Gastroesophageal sphincter (tissue), 4 donors: ENCODE results near the gene PALB2. TPM values are rescaled to one million over a fixed set of nuclear protein-coding genes. Genes with fewer than 3 reads are reported as not detected.
"Not testable (repeated sequence)": the region's sequence is repeated elsewhere in the genome, so short reads cannot be mapped to it uniquely, and the experiment has no call there.

Source experiments
- ATAC-seq: fragments of 150-250 bp; one replicate; pipeline ENCODE4 v1.9.1; 2016; ENCODE audit warnings: mild to moderate bottlenecking, moderate library complexity
- H3K27ac ChIP-seq, 4 donors: fragments of 200-600 bp; sonication (generic) in 3 of 4; 1 replicate in 3 of 4; 2 replicates in 1 of 4; pipeline ENCODE4 v1.5.1; 2016 to 2019
- H3K27me3 ChIP-seq: fragments of 200-600 bp; sonication (generic); one replicate; pipeline ENCODE4 v1.5.1; 2019
- H3K36me3 ChIP-seq, 2 donors: fragments of 200-600 bp; sonication (generic); one replicate each; pipeline ENCODE4 v1.5.1; 2019; ENCODE audit warnings: control low read depth in 1 of 2
- H3K4me1 ChIP-seq, 3 donors: fragments of 200-600 bp; sonication (generic); 1 replicate in 2 of 3; 2 replicates in 1 of 3; pipeline ENCODE4 v1.5.1; 2016 to 2019; ENCODE audit warnings: control low read depth in 2 of 3
- H3K4me3 ChIP-seq, 2 donors: fragments of 200-600 bp; sonication (generic); one replicate each; pipeline ENCODE4 v1.5.1; 2019; ENCODE audit warnings: mild to moderate bottlenecking in 1 of 2, moderate library complexity in 1 of 2
- H3K9me3 ChIP-seq, 3 donors: fragments of 200-600 bp; sonication (generic); one replicate each; pipeline ENCODE4 v1.5.1; 2017 to 2019; ENCODE audit warnings: control low read depth in 2 of 3
- CTCF ChIP-seq, 4 experiments: fragments of 200-600 bp in 2 of 4; fragments of 450-650 bp in 2 of 4; sonication (generic) in 1 of 4; IDR thresholded peaks; one replicate each; pipeline ENCODE4 v1.5.1; 2017 to 2019; ENCODE audit warnings: antibody characterized with exemption in 4 of 4, mild to moderate bottlenecking in 2 of 4, moderate library complexity in 2 of 4
- EP300 ChIP-seq: sonication (generic); formaldehyde crosslinking; IDR thresholded peaks from one replicate; pipeline ENCODE4 v1.6.1; 2017; ENCODE audit warnings: antibody characterized with exemption, mild to moderate bottlenecking
- POLR2A ChIP-seq, 2 donors: fragments of 450-650 bp; IDR thresholded peaks; one replicate each; pipeline ENCODE4 v1.6.1; 2017; ENCODE audit warnings: antibody characterized with exemption in 2 of 2, mild to moderate bottlenecking in 2 of 2, moderate library complexity in 1 of 2
- POLR2AphosphoS5 ChIP-seq: sonication (generic); formaldehyde crosslinking; IDR thresholded peaks from one replicate; pipeline ENCODE4 v1.6.1; 2017; ENCODE audit warnings: antibody characterized with exemption
- WGBS, 2 donors: methylation state at CpG; one replicate each; pipeline ENCODE4 v1.1.5; 2018; ENCODE audit warnings: low coverage in 1 of 2; 5-methylcytosine and 5-hydroxymethylcytosine counted together
- total RNA-seq, 4 donors: library from RNA; depleted of rRNA; stranded (reverse); fragments of >200 nt; gene quantifications; one replicate each; pipeline ENCODE4 v1.1.0, GENCODE V29; 2016

The PALB2 gene
- total RNA-seq, 4 donors from 2014 or later = 8.5 to 11.1 (median 9.7) TPM

- H3K36me3 ChIP-seq = peaks cover 0 to 96% of the 10 kb centered on the region in 2 donors
- H3K27me3 ChIP-seq = no peaks in the 10 kb centered on the region
These were observed 53.4 kb downstream of the PALB2 start for GRCh38 chr16:23587726-23588125.

GRCh38 chr16:23584186-23585076 lies 56.7 kb downstream of the PALB2 start:
- 47 to 60% methylated on average over 3 to 8 of the region's 14 CpGs for WGBS, 2 donors

More at GRCh38 chr16:23587726-23588125, 53.4 kb downstream of the PALB2 start:
- no peak for ATAC-seq
- no peak overlapping the region for H3K27ac ChIP-seq
- peaks cover 0 to 12% (median 0%) of the 10 kb centered on the region in 3 donors for H3K4me1 ChIP-seq
- H3K4me3 ChIP-seq = no peak overlapping the region
- no peaks in the 10 kb centered on the region for H3K9me3 ChIP-seq
- TF ChIP-seq POLR2A (IDR thresholded peaks at IDR 0.05) (no peak), CTCF (IDR thresholded peaks at IDR 0.05) (no peak), POLR2AphosphoS5 (no peak), EP300 (no peak)
- 42 to 67% methylated on average over 4 to 5 of the region's 5 CpGs for WGBS, 2 donors

GRCh38 chr16:23583271-23583670 lies 57.8 kb downstream of the PALB2 start:
- H3K27me3 ChIP-seq, H3K9me3 ChIP-seq, H3K4me1 ChIP-seq, ATAC-seq, H3K4me3 ChIP-seq: not testable (repeated sequence)
- Histone ChIP-seq H3K27ac (peak overlapping the region in 1 of 4 donors; percentile 37), H3K36me3 (peaks cover 0 to 96% of the 10 kb centered on the region in 2 donors)
- WGBS, 2 donors = no CpG with 5 or more reads among the region's 30 CpGs

More at GRCh38 chr16:23584186-23585076, 56.7 kb downstream of the PALB2 start:
- no peaks in the 10 kb centered on the region for H3K9me3 ChIP-seq
- no peak for TF ChIP-seq CTCF (IDR thresholded peaks at IDR 0.05)
- peak overlapping the region in 2 of 4 donors; percentile 35 to 58 for H3K27ac ChIP-seq
- no peak for ATAC-seq
- H3K36me3 ChIP-seq = peaks cover 0 to 96% of the 10 kb centered on the region in 2 donors
- H3K4me3 ChIP-seq = no peak overlapping the region
- peaks cover 0 to 6% (median 0%) of the 10 kb centered on the region in 3 donors for H3K4me1 ChIP-seq
- no peaks in the 10 kb centered on the region for H3K27me3 ChIP-seq

GRCh38 chr16:23581764-23582163 lies 59.3 kb downstream of the PALB2 start:
- ATAC-seq = no peak
- Histone ChIP-seq H3K36me3 (peaks cover 0 to 96% of the 10 kb centered on the region in 2 donors), H3K27ac (no peak overlapping the region), H3K27me3 (no peaks in the 10 kb centered on the region), H3K9me3 (no peaks in the 10 kb centered on the region), H3K4me3 (no peak overlapping the region), H3K4me1 (no peaks in the 10 kb centered on the region)
- TF ChIP-seq CTCF (IDR thresholded peaks at IDR 0.05) = no peak
- no peak for TF ChIP-seq EP300
- no peak for TF ChIP-seq POLR2A (IDR thresholded peaks at IDR 0.05)
- no peak for TF ChIP-seq POLR2AphosphoS5

- Histone ChIP-seq H3K27ac (no peak overlapping the region), H3K4me1 (no peaks in the 10 kb centered on the region), H3K9me3 (no peaks in the 10 kb centered on the region), H3K36me3 (peaks cover 0 to 96% of the 10 kb centered on the region in 2 donors), H3K4me3 (no peak overlapping the region), H3K27me3 (no peaks in the 10 kb centered on the region)
- TF ChIP-seq POLR2AphosphoS5 (no peak), CTCF (IDR thresholded peaks at IDR 0.05) (no peak), POLR2A (IDR thresholded peaks at IDR 0.05) (no peak), EP300 (no peak)
- ATAC-seq = no peak
These were observed 60.7 kb downstream of the PALB2 start for GRCh38 chr16:23580391-23580790.
